GM19397 (cell line): ENCODE measurements around the gene FAM81B.

Experiments
- ATAC-seq: cut with Tn5 transposase; IDR thresholded peaks from one replicate; pipeline ENCODE4 v1.9.1; 2021; ENCODE audit warnings: mild to moderate bottlenecking, moderate library complexity; ENCODE audit not compliant: unreplicated experiment

The FAM81B gene

DNA sequence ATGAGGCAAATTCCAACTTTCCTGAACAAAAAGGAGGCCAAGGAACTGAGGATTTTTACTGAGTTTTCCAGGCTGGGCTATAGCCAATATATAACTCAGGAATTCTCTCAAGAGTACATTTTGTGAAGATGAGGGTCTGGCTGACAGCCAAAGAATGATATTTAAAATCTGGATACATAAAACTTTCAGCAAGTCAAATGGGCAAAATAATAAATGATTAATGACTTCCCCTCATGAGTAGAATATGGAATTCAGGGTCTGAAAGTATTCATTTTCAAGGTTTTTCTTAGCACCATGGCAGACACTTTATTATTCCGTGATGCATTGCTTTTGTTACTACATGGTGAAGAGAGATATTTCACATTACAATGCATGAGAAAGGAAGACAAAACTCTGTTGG, 7.8 kb downstream of the FAM81B start:
- ATAC-seq: no peak

DNA sequence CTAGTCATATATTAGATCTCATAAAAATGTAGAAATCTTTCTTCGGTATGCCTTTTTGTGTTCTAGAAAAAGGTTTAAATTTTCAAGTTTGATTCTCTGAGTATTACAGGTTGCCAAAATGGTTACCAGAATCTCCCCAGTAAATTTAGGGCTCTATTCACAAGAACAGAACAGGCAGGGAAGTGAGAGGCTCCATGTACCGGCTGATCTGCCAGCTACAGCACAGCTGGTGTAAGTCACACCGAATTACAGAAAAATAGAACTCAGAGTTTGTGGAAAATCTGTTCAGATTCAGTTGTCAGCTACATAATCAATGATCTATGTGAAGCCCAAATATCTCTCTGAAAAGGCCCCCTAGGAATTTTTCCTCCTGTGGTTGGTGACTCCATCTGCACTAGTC, 10.5 kb downstream of the FAM81B start:
- ATAC-seq: no peak

DNA sequence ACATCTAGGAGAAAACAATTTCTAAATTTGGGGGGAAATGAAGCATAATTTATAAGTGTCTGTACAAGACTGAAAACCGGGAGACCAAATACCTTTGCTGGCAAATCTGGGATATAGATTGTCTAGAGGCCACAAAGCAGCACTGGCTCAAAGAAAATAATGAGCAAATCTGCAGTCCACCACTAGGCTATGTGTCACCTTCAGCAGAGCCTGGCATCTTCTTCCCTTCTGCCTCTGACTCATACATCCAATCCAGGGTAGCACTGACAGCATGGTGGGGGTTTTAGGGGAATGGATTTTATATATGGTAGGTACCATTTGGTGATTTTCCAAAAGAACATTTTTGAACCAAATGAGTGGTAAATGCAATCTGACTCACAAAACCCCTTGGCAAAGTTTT, 12.8 kb downstream of the FAM81B start:
- no peak for ATAC-seq

DNA sequence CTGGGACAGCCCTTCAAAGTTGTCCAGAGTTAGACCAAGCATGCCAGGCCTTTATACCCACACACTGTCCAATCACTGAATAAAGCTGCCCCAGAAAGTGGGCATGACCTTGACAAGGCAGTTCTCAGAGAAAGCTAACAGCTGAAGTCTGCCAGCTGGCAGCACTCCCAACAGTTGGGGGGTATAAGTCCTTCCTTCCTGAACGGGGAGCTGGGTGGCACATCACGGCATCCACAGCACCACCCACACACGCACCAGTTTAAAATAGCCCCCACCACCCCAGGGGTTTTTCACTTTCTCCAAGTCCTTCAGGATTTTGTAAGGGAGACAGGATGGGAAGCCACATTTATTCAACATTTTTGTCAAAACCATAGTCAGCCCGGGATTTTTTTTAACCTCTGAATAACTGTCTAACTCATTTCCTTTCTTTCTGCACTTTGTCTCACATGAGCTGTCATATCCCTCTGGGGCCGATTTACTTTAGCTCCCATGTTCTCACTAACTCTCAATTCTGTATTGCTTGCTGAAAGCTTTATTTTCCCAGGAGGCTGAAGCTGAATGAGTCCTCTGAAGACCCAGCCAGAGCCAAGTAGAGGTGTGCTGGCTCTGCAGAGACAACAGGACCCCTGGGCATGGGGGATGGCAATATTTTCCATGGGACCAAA, 15.4 kb downstream of the FAM81B start:
- ATAC-seq: no peak

DNA sequence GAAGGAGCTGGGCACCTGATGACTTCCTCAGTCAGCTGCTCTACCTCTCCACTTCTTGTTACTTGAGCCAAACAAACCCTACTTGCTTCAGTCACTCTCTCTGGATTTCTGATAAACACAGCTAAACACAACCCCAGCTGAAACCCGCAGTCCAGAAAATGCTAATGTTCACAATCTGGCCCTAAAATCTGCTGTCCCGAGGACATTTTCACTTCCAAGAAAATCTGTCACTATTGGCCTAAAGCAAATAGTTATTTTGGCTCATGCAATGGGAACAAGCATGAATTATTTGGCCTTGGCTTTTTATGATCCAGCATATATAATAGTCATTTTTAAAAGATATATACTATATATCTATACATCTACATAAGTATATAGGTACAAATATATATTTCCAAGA, 19.1 kb downstream of the FAM81B start:
- ATAC-seq: no peak

DNA sequence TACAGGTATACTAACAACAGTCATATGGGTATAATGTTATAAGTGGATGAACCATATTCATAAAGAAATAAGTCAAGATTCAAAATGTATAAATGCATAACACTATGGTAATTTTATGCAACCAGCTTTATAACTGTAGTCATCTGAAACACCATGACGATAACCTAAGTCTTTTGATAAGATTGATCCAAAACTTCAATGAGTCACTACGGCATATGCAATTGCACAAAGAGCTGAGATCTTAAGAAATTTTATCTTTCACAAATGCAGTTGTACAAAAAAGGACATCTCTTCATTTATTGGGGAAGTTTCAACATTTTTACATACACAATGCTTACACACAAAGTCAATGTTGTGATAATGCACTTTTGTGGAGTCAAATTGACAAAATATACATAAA, 20.3 kb downstream of the FAM81B start:
- no peak for ATAC-seq

DNA sequence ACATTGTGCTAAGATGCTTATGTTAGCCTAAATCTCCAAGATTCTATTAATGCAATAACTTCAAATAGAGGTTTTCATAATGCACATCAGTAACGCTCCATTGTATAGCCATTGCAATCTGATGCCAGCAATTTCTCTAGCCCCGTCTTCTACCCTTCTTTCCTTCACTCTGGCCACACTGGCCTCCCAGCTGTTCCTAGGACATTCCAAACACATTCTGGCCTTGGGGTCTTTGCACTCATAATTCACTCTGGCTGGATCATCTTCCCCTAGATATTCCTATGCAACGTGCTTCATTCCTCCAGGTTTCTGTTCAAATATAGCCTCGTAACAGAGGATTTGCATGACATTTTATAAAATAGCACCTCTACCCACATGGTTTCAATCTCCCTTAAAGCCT, 23.3 kb downstream of the FAM81B start:
- no peak for ATAC-seq

DNA sequence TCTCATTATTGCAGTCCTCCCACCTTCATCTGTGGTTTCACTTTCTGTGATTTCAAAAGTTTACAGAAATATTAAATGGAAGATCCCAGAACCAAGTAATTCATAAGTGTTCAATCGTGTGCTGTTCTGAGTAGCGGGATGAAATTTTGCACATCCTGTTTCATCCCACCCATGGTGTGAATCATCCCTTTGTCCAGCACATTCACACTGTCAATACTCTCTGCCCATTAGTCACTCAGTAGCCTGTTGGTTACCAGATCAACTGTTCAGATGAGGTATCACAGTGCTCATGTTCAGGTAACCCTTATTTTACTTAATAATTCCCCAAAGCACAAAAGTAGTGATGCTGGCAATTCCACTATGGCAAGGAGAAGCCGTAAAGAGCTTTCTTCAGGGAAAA, 26.8 kb downstream of the FAM81B start:
- ATAC-seq: no peak

DNA sequence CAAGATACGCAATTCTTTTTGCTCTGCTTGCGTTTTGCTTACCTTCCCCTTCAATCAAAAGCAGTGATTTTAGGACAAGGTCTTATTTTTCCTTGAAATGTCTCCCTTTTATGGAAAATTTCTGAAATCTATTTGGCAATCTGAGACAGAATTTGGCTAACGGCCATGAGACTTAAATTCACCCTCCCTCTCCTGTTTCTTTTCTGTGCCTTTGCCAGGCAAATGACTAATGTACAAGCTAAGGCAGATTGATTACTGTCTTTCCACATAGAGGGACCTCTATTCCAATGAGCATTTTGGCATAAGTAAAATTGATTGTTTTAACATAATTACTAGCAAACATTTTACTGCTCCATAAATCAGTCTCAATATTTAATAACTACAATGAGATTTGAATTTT, 31.7 kb downstream of the FAM81B start:
- ATAC-seq: no peak

DNA sequence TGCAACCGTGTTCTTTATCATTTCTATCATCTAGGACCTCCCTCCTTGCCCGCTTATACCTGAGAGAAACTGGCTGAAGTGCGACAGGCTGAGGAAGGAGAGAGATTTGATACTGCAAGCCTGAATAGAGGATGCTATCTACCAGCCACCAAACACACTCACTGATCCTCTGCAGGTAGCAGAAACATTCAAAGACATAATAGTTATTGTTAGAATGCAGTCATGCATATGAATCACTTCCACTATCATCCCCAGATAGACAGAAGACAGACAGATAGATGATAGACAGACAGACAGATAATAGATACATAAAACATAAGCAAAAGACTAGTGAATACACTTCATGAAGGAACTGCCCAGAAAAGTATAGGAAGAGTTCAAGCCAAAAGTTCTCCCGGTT, 32.9 kb downstream of the FAM81B start:
- no peak for ATAC-seq

DNA sequence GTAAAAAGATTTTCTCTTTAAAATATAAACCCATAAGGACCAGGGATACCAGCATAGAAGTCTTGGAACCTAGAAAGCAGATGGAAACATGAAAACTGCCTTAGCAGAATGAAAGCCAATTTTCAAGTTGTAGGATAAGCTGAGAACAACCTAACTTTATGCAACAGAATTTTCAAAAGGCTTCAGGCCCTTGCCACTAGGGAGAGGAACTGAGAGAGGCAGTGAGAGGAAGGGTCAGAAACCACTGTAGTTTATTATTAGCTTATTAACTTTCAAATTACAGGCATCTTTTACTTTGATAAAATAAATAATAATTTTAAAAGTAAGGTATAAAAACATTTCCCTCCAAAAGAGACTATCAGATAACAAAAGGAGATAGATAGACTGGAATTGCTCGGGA, 33.4 kb downstream of the FAM81B start:
- ATAC-seq: no peak

DNA sequence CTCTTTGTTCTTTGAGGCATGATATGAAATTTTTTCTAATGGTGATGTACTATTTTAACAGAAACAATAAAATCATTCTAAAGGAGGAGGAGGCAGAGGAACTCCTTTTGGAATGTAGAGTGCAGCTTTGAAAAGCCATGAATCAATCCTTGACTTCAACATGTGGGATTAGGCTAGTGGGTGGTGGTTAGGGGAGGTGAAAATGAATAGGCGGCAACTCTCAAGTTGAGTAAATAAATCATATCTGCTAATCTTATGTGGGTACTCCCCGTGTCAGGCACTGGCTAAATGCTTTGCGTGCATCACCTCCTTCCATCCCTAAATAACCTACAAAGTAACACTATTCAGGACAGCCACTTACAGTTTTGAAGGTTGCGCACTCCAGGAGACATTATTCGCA, 35.1 kb downstream of the FAM81B start:
- ATAC-seq: no peak

DNA sequence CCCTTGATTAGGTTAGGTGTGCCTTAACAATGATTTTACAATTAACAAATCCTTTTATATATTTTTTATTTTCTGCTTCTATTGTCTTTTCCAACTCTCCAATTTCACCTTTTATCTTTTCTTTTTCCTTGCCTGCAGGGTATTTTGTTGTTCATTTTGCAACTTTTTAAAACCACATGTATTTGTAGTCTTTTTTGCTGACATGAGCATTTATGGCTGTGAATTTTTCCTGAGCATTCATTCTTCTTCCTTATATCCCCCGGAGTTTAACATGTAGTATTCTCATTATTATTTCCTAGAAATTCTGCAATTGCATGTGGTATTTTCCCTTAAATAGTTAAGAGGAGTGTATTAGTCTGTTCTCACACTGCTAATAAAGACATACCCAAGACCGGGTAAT, 41.6 kb downstream of the FAM81B start:
- ATAC-seq: no peak

DNA sequence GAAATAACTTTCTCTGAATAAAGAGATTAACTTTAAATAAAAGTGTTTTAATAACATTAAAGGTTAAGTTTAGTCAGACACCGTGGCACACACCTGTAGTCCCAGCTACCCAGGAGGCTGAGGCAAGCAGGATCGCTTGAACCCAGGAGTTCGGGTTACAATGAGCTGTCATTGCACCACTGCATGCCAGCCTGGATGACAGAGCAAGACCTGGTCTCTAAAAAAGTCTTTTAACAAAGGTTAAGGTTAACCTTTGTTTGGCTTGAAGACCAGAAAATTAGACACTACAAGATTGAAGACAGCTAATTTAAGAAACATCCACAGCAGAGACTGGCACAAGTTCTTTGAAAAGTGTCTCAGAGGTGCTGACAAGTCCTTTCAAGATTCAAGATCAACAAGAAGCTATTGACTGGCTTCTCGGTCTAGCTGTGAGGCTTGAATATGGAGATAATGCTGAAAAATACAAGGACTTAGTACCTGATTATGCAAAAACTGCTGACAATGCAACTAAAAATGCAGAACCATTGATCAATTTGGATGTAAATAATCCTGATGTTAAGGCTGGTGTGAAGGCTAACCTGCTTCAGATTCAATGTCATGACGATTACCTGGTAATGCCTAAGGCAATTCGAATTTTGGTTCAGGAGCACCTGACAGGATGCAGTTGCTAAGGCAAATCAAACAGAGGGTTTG, 48.8 kb downstream of the FAM81B start:
- ATAC-seq: no peak

DNA sequence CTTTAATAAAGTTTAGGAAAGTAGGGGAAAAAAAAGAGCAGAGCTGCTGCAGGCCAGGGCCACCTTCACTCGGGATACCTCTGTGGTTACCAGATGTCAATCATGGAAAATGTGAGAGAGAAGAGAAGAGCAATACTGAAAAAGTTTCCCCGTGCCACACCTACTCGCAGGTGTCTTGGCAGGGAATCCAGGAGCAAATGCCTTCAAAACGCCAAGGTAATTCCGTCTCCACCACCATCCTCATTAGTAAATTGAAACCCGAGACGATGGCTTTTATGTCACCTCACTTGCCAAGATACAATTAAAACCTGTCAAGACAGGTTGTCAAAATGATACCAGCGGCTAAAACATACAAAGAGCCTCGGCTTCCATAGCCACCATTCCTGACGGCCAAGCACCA, 49.7 kb downstream of the FAM81B start:
- no peak for ATAC-seq

DNA sequence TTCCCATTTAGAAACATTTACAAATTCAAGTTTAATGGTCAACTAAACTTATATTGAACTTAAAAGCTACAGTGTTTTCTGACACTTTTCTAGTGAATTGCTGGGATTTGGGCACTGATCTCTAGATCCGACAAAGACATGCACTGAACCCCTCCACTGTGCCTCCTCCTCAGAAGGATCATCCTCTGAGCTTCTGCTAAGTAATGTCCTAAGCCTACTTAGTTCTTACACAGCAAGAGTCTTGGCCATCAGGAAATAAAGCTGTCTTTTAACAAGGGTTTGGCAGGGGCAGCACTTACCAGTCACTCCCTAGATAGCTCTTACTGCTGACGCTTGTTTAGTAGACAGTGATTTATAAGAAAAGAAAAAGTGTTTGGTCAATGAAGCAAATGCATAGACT, 50.5 kb downstream of the FAM81B start:
- ATAC-seq: no peak

DNA sequence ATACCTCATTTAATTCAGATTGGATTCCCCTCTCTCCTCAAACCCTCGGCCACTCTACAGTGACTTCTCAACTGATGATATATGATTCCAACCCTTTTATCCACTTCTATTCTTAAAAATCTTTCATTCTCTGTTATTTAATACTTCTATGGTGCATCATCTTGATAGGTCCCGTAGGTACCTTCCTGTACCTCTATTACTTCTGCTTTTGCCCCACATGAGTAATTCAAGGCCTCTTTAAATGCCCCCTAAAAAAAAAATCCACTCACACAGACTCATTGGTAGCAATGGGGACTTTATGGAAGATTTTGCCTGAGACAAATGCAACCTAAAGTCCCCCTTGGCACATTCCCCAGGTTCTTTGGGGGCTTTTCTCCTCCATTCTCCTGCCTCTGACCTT, 54.3 kb downstream of the FAM81B start:
- no peak for ATAC-seq

DNA sequence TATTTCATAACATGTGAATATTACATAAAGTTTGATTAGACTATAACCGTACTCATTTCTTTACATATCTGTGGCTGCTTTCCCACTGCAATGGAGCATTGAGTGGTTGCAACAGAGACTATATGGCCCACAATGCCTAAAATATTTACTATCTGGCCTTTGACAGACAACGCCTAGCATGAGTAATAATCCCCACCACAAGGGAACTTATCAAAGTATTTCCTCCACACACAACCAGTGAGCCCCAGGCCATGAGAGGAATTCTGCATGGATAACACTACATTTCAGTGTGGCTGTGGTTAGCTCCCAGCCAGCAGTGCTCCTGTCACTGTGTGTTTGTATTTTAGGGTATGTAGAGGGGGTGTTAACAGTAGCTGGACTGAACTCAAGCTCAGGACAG, 54.8 kb downstream of the FAM81B start:
- no peak for ATAC-seq

DNA sequence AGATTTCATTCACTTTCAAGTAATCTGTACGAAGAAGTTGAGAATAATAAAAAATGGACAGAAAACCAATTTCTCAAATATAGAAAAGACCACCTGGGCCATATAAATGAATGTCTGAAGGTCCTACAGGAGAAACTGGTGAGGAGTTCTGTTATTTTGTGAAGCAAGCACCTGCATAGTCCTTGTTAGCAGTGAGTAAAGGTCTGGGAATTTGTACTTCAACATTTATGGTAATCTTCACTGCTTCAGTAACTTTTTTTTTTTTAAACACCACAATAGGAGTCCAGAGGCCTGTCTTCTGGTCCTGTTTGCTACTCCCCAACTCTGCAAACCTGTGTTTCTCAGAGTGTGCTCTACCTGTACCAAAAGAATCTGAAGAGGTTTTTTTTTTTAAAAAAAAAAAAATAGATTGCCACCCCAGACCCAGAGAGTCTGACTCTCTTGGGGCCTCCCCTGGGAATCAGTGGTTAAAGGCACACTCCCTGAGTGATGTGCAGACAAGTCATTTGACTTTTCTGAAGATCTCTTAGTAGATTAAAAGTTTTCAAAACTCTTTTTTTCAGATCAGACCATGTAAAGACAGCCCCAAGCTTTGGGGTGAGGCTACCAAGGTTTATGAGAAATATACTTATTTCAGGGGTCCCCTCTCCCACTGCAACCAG, 55.5 kb downstream of the FAM81B start:
- no peak for ATAC-seq

DNA sequence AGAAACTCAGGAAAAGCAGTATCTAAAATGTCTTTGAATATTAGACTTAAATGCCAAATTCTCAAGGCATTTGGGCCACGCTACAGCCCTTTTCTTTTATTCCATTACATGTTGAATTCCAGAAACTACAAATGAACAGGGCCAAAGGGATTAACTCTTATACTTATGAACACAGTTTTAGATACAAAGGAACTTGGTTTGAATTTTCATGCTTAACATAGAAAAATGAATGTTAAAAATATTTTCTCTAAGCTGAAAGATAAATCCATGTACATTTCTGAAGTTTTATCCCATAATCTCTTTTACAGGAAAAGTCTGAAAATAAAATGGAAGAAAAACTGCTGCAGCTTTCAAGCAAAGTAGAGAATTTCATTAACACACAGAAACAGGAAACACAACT, 56.8 kb downstream of the FAM81B start:
- no peak for ATAC-seq

DNA sequence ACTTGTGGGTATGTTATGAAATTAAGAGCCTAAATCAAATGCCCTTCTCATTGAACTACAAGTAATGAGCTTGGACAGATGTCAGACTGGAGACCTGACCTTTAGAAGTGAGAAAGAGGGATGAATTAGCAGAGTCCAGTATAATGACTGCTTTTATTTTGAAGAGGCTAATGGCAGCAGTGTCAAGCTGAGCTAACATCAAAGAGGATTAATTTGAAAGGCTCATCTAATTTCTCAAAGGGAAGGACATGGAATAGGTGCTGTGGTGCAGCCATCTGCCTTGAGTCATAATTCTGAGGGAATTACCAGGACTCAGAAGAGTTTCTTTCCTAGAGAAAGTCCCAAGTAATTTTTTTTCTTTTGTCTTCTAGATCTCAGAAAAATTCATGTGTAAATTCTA, 57.6 kb downstream of the FAM81B start:
- no peak for ATAC-seq

DNA sequence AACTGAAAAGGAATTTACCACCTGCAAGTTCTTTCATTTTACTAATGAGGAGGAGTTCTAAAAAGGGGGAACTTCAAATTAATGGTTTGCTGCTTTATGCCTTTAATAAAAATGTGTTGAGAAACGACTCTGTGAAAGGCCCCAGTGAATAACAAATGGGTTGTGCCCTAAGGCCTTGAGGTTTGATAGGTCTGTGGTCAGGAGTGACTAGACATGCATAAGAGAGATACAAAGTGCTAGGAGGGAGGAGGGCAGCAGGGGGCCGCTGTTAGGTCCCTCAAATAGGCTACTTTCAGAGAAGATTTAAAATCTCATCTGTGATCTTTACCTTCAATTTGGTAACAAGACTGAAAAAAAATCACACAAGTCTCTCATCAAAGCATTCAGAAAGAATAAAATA, 58.3 kb downstream of the FAM81B start:
- no peak for ATAC-seq
